Spleen (tissue), 3 donors: ENCODE data around the gene JADE2.

ENCODE experiments used
- POLR2A ChIP-seq, 3 donors: fragments of 450-650 bp; IDR thresholded peaks; one replicate each; pipeline ENCODE4 v1.5.1; 2017; ENCODE audit warnings: antibody characterized with exemption in 3 of 3, mild to moderate bottlenecking in 1 of 3
- POLR2AphosphoS5 ChIP-seq, 3 donors: sonication (generic); formaldehyde crosslinking; IDR thresholded peaks; one replicate each; pipeline ENCODE4 v1.5.1; 2017; ENCODE audit warnings: antibody characterized with exemption in 3 of 3

GRCh38 chr5:134559672-134560071, 34.2 kb downstream of the JADE2 start:
- TF ChIP-seq POLR2AphosphoS5 (IDR thresholded peaks at IDR 0.05), result peak in 1 of 3 donors; percentile 12
- no peak for TF ChIP-seq POLR2A (IDR thresholded peaks at IDR 0.05)
